PC-3 (cell line): ENCODE results near the gene LRRC49.

Experiments used
- CTCF ChIP-seq: fragments of 300-600 bp; sonication (generic); conservative IDR thresholded peaks from 2 replicates; pipeline ENCODE4 v1.5.1; 2017; ENCODE audit warnings: antibody characterized with exemption, low read depth, mild to moderate bottlenecking, low read length
- EZH2 ChIP-seq: fragments of 300-600 bp; sonication (generic); IDR thresholded peaks from one replicate; pipeline ENCODE4 v1.6.1; 2017; ENCODE audit warnings: antibody characterized with exemption, mild to moderate bottlenecking, low read length; ENCODE audit not compliant: unreplicated experiment
- EZH2phosphoT487 ChIP-seq: fragments of 300-600 bp; sonication (generic); IDR thresholded peaks from 2 replicates; pipeline ENCODE4 v1.6.1; 2018; ENCODE audit warnings: mild to moderate bottlenecking, antibody characterized with exemption, low read length, borderline replicate concordance

GRCh38 chr15:71011503-71012155 lies 119.0 kb downstream of the LRRC49 start:
- peak; percentile 93 for TF ChIP-seq CTCF
- TF ChIP-seq EZH2phosphoT487 = no peak
- TF ChIP-seq EZH2 = no peak
